ENCODE results near the gene MECP2.
A peak's percentile ranks its signal among the peaks of the same experiment; 100 is the strongest.
"Not testable (repeated sequence)": the region's sequence is repeated elsewhere in the genome, so short reads cannot be mapped to it uniquely, and the experiment has no call there.

Gene MECP2

DNA sequence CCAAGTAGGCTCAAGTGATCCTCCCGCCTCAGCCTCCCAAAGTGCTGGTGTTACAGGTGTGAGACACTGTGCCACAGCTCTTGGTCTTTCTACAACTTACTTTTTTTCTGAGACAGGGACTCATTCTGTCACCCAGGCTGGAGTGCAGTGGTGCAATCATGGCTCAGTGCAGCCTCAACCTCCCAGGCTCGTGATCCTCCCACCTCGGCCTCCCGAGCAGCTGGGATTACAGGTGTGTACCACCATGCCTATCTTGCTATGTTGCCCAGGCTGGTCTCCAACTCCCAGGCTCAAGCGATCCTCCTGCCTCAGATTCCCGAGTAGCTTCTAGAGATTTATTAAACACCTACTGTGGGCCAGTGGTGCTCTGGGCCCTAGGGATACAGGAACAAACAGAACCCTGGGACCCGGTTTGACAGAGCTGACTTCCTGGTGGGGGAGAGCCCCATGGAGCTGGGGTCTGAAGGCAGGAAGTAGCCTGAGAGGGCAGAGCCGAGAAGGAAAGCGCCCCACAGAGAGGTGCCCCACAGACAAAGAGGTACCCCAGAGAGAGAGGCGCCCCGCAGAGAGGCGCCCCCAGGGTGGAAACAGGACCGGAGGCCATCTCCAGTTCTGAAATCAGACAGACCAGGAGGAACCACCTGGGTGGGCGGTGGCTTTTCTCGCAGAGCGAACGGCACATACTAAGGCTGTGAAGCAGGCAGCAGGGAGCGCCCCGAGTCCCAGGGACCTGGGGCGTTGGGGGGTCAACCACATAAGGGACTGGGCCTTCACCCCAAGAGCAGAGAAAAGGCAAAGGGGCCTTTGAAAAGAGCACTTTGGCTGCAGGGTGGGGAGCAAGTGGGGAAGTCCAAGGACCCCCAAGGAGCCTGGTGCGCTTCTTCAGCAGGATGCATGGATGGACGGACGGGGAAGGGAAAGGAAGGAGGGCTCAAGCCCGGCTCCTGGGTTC, 82.8 kb downstream of the MECP2 start:
- DNase-seq = no peak

GRCh38 chrX:154013614-154014360, 83.7 kb downstream of the MECP2 start:
- DNase-seq = peak; percentile 27 to 42

GRCh38 chrX:154013001-154013421, 84.5 kb downstream of the MECP2 start:
- DNase-seq = no peak

- DNase-seq = no peak
These were observed 85.1 kb downstream of the MECP2 start for GRCh38 chrX:154012336-154012991.

GRCh38 chrX:154011376-154012335, 85.9 kb downstream of the MECP2 start:
- no peak for DNase-seq

DNA sequence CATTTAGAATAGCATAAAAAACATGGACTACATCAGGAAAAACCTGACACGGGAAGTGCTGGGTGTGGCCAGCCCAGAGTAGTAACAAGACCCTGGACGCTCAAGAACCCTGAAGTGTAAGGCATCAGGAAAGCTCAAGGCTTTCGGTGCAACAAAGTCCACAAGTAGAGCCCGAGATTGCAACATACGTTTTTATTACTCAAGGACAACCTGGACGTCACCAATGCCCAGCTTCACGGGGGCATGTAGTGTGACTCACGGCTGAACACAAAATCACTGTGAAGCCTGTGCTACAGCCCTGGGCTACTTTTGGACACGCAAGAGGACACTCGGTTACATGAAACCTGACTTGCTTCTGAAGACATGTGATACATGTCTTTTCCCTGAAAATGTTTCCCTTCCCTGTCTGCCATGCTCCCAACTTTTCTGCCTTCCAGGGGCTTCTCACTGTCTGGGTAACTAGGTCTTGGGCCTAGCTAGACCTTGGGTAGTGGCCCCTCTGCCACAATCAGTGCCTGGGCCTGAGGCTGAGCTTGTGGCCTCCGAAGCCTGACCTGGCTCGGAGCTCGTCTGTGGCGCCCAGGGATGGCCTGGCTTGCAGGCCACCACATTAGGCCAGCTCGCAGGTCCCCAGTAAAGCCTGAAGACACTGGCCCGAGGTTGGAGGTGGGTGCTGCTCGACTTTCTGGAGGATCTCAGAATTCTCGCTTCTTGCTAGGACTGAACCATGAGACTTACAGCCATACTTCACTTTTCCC, 87.0 kb downstream of the MECP2 start:
- DNase-seq = no peak

GRCh38 chrX:154008521-154008920, 89.0 kb downstream of the MECP2 start:
- DNase-seq = no peak

- no peak for DNase-seq
These were observed 90.6 kb downstream of the MECP2 start for GRCh38 chrX:154006947-154007346.

DNA sequence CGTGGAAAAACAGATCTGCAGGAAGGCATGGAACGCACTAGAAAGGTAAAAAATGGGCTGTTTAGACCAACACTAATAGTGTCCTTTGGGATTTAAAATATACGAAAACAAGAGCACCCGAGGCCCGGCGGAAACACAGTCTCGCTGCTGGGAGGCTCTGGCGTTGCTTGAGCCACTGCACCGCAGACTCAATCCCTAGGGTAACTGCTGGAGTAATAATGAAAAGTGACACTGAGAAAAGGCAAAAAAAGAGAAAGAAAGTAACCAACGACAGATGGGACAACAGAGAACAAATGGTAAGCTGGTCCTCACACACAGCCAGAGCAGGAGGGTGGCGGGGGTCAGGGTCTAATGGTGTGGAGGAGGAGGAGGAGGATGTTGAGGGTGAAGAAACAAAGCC, 93.2 kb downstream of the MECP2 start:
- DNase-seq = no peak

DNA sequence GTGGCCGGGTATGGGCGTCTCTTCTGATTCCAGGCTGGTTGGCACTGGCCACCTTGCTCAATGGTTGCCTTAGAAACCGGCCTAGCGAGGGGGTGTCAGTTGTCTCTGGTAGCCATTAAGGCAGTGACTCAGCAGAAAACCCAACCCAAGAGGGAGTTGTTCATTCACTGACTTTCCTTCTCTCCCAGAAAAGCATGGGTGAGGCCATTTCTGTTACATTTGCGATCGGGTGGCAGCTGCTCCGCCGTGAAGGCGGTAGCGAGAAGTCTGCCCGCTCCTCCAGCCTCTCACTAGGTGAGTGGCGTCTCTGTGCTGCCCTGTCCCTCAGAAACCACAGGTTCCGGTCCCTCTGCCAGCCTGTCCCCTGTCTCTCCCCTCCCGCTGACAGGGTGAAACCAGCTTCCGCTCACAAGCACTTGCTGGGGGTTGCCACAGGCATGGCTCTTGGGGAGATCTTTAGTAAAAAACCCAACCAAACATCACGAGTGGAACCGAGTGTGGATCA, 95.2 kb downstream of the MECP2 start:
- peak; percentile 22 to 44 for DNase-seq

DNA sequence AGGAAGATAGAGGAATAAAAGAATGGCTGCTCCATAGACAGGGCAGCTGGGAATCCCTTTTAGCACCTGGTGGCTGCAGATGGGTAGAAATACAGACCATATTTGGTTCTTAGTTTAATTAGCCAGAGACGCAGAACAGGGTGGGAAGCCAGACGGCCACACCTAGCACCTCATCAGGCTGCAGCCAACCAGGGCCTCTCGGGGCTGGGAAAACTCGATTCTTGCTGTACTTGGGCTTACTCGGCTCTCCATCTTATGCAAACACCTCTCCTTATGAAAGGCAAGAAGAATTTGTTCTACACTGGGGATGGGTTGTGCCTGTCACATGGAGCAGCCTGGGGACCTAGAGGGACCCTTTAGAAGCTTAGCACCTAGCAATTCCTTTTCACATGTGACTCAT, 97.5 kb downstream of the MECP2 start:
- DNase-seq = no peak

DNA sequence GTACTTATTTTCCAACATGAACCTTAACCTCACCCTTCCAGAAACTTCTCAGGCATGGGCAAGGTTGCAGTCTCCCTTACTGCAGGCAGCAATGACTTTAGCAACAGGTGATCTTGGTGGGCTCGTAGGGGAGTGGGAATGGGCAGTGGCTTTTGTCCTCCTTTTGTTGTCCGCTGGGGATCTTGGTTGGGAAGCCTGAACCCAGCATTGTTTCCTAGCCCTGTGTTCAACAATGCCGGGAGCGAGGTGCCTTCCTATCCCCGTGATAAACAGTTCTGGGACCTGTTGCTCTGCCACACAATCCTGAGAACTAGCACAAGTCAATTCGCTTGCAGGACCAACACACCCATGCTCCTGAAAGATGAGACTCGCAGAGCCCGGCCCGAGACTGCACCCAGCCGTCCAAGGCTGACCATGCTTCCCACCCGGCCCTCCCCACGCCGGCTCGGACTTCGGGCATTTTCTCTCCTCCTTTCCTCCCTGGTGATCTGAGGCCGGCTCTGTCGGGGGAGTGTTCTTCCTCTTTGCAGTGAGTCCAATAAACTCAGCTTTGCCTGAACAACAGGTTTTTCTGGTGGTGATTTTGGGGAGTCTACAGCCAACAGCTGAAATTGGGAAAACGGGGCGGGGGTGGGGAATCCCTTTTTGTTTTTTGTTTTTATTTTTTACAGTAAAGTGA, 98.0 kb downstream of the MECP2 start:
- DNase-seq = no peak

- no peak for DNase-seq
These were observed 102.0 kb downstream of the MECP2 start for GRCh38 chrX:153995504-153995903.

DNA sequence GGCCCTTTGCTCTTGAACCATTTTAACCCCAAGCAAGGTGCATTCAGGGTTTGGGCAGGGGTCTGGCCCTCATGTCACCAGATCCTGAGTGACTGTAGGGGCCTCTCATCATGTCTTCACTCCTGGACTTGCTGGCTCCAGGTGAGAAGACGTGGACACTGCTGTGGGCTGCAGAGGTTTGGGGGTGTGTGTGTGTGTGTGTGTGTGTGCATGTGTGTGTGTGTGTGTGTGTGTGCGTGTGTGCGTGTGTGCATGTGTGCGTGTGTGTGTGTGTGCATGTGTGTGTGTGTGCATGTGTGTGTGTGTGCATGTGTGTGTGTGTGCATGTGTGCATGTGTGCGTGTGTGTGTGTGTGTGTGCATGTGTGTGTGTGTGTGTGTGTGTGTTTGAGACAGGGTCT, 103.1 kb downstream of the MECP2 start:
- DNase-seq = not testable (repeated sequence)

- DNase-seq = no peak
These were observed 103.5 kb downstream of the MECP2 start for GRCh38 chrX:153993978-153994377.

DNA sequence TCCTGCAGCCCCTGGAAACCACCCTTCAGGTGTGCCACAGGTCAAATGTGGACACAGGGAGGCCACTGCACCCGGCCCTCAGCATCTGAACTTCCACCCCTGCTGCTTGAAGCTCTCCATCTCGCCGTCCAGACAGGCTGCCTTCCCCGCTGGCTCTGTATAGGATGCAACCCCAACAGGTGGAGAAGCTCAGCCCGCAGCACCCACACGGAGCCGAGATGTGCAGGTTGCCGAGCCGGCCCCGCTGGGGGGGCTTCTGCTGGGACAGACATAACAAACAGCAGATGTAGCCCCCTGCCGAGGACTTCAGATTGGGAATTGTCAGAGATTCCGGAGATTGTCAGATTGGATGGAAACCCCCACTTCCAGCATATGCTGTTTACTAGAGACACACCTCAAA, 104.4 kb downstream of the MECP2 start:
- no peak for DNase-seq

DNA sequence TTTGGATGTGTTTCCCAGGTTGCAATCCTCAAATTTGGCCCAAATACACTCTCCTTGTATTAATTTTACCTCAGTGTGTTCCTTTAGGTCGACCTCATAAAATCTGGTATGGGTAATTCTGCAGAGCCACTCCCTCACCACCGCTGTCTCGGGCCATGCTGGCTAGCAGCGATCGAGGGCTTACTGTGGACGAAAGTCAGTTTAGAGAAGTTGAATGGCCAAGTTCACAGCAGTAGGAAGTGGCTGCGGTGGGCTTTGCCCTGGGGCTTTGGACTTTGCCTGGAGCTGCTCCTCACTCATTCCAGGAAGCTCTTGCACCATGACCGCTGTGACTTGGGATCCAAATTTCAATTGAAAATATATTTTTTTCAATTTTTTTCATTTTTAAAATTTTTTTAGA, 105.3 kb downstream of the MECP2 start:
- DNase-seq = no peak

GRCh38 chrX:153991013-153991580, 106.4 kb downstream of the MECP2 start:
- no peak for DNase-seq

DNA sequence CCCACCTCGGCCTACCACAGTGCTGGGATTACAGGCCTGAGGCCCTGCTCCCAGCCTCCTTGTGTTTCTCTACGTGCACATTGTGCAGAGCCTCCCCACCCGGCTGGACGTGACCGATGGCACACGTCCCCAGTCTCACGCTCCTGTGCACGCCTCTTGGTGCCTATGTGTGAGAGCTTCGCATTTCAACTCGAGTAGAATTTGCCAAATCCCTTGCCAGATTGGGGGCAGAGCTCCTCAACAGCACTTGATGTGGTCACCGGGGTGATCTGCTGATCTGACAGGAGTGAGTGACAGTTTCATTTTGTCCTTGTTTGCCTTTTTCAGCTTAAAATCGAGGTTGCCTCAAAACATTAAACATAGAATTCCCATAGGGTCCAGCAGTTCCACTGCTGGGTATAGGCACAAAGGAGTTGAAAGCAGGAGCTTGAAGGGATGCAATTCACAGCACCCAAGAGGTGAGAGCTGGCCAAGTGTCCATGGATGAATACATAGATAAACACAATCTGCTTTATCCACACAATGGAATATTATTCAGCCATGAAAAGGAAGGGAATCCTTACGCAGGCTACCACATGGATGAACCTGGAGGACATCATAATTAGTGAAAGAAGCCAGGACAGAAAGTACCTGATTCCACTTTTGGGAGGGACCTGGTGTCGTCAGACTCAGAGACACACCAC, 107.4 kb downstream of the MECP2 start:
- DNase-seq = no peak

DNA sequence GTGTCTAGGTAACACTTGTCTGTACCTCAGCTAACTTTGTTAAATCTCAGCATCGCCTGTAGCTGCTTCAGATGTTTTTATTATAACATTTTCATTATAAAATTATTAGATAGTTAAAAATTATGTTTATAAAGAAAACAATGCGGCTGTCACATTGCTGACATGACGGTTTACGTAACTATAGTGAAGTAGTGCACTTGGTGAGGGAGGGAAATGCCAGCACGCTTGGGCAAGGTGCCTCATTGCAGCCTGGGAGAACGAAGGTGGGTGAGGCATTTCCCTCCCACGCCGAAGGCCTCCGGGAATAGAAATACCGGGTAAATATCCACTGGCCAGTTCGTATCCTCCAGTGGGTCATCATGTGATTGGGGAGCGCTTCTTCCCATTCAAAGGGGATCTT, 109.0 kb downstream of the MECP2 start:
- DNase-seq = no peak

All from activated CD4-positive, alpha-beta T cell treated with anti-CD3 and anti-CD28 coated beads for 4 hours (primary cell).